Activated CD8-positive, alpha-beta memory T cell treated with anti-CD3 and anti-CD28 coated beads, Interleukin-2, amount 10 ng/mL, durations not matched to agents 7 days and 5 days (primary cell): ENCODE measurements around the gene KMT5B. TPM values are rescaled to one million over a fixed set of nuclear protein-coding genes. Genes with fewer than 3 reads are reported as not detected.

ENCODE experiments used
- ATAC-seq: fragments of 150-1000 bp; cut with Tn5 transposase; one replicate; pipeline ENCODE4 v1.10.0; 2021; ENCODE audit warnings: moderate library complexity
- CTCF ChIA-PET: fragments of 350-600 bp; sonication (Branson Sonifier 250); formaldehyde crosslinking; loops from one replicate; lab custom pipeline; 2021; ENCODE audit warnings: antibody characterized with exemption; lab: Charles Lee
- DNase-seq: peaks from one replicate; pipeline ENCODE4 v3.0.0-alpha.2; 2020
- H3K27ac Mint-ChIP-seq: one replicate; pipeline ENCODE4 v1.8.0; 2021; ENCODE audit warnings: mild to moderate bottlenecking, mixed read lengths
- H3K27me3 Mint-ChIP-seq: one replicate; pipeline ENCODE4 v1.8.0; 2021; ENCODE audit warnings: mixed read lengths
- H3K36me3 Mint-ChIP-seq: one replicate; pipeline ENCODE4 v1.8.0; 2021; ENCODE audit warnings: mild to moderate bottlenecking, mixed read lengths
- H3K4me1 Mint-ChIP-seq: one replicate; pipeline ENCODE4 v1.8.0; 2021; ENCODE audit warnings: mixed read lengths
- H3K4me3 Mint-ChIP-seq: one replicate; pipeline ENCODE4 v1.8.0; 2021; ENCODE audit warnings: mild to moderate bottlenecking, moderate library complexity, mixed read lengths
- H3K9me3 Mint-ChIP-seq: one replicate; pipeline ENCODE4 v1.8.0; 2022; ENCODE audit warnings: low read depth, mixed read lengths
- total RNA-seq, 2 experiments: library from RNA; stranded (reverse); gene quantifications; one replicate each; pipeline ENCODE4 v1.2.3, GENCODE V29; 2021

The KMT5B gene
- total RNA-seq, 2 experiments from 2014 or later: 15.1 to 20.3 TPM

- Mint-ChIP-seq H3K9me3 (peaks cover 11% of the 10 kb centered on the region), H3K36me3 (peaks cover 10% of the 10 kb centered on the region), H3K27me3 (peaks cover 25% of the 10 kb centered on the region), H3K4me1 (peaks cover under 1% of the 10 kb centered on the region), H3K27ac (no peak overlapping the region), H3K4me3 (no peak overlapping the region)
- DNase-seq (no peak), ATAC-seq (no peak)
- CTCF ChIA-PET: no interaction called here
These were observed 84.3 kb downstream of the KMT5B start for GRCh38 chr11:68128682-68129327.

DNA sequence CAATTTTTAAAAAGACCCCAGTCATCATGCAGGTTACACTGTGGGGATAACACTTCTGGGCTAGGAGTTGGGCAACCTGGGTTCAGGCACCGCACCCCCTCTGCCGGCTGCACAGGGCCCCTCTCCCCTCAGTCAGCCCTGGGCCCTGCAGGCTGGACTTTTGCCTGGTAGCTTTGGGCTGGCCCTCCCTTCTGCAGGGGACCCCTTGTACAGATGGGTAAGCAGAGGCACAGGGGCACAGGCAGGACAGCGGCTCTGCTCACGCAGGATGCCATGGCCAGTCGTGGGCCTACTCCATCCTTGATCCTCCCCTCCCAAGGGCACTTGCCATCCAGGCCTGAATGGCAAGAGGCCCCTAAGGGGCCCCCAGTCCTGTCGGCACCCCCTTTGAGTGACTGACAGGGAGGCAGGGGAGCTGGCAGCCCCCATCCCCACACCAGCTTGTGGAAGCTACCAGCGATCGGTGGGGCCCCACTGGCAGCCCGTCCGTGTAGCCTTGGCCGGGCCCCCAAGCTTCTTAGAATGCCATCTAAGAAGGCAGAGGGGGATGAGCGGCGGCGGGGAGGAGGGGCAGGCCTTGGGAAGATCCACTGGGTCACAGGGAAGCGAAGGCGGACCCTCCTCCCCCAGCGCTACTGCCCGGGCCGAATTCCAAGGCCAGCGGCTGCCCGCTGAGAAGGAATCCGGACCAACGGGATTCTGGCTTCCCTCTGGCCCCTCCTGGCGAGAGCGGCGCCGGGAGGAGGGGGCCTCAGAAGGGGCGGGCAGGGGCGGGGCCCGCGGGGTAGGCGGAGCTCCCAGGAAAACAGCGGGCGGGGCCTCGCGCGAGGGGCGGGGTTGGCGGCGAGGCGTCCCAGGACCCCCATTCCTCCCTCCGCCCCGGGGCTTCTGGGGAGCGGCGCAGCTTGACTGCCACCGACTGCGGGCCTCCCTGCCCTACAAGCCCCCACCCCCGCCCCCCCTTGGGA, 85.1 kb downstream of the KMT5B start:
- Mint-ChIP-seq H3K4me1 (no peaks in the 10 kb centered on the region), H3K27me3 (peaks cover 26% of the 10 kb centered on the region), H3K36me3 (peaks cover 8% of the 10 kb centered on the region), H3K9me3 (peaks cover 9% of the 10 kb centered on the region), H3K27ac (no peak overlapping the region), H3K4me3 (no peak overlapping the region)
- CTCF ChIA-PET: no interaction called here
- ATAC-seq (no peak), DNase-seq (no peak)

- ATAC-seq (no peak), DNase-seq (no peak)
- no peaks in the 10 kb centered on the region for H3K9me3 Mint-ChIP-seq
- peaks cover 28% of the 10 kb centered on the region for H3K27me3 Mint-ChIP-seq
- CTCF ChIA-PET: no interaction called here
- H3K4me1 Mint-ChIP-seq: peaks cover 7% of the 10 kb centered on the region
- peaks cover 1% of the 10 kb centered on the region for H3K36me3 Mint-ChIP-seq
- H3K27ac Mint-ChIP-seq: no peak overlapping the region
- H3K4me3 Mint-ChIP-seq: no peak overlapping the region
These were observed 87.9 kb downstream of the KMT5B start for GRCh38 chr11:68125164-68125563.

- peaks cover 12% of the 10 kb centered on the region for H3K27me3 Mint-ChIP-seq
- no peak overlapping the region for H3K4me3 Mint-ChIP-seq
These were observed 90.1 kb downstream of the KMT5B start for GRCh38 chr11:68122936-68123539.

GRCh38 chr11:68121067-68121899, 91.8 kb downstream of the KMT5B start, which contains the start of gene CHKA:
CHKA (minus strand) TSS chr11:68121388; CDS start chr11:68121177, 211 bp downstream.
- peaks cover 2% of the 10 kb centered on the region for H3K36me3 Mint-ChIP-seq
- ATAC-seq: peak; percentile 91
- peaks cover 9% of the 10 kb centered on the region for H3K27me3 Mint-ChIP-seq

More at GRCh38 chr11:68122936-68123539, 90.1 kb downstream of the KMT5B start:
- CTCF ChIA-PET: no interaction called here
- Mint-ChIP-seq H3K36me3 (peaks cover 2% of the 10 kb centered on the region), H3K27ac (no peak overlapping the region), H3K9me3 (no peaks in the 10 kb centered on the region), H3K4me1 (peaks cover 12% of the 10 kb centered on the region)
- no peak for ATAC-seq
- DNase-seq: no peak

GRCh38 chr11:68120273-68121066, 92.6 kb downstream of the KMT5B start:
- peaks cover 7% of the 10 kb centered on the region for H3K27me3 Mint-ChIP-seq
- peaks cover 2% of the 10 kb centered on the region for H3K36me3 Mint-ChIP-seq
- H3K9me3 Mint-ChIP-seq: no peaks in the 10 kb centered on the region
- DNase-seq: peak; percentile 58
- H3K27ac Mint-ChIP-seq: peak overlapping the region; percentile 83
- CTCF ChIA-PET: interaction anchor here (0.6 kb wide), 1 partner anchor 152 kb away, joined by 3 read pairs; no protein-coding TSS in a partner anchor
- peak overlapping the region; percentile 64 for H3K4me3 Mint-ChIP-seq
- ATAC-seq: peak; percentile 35
- H3K4me1 Mint-ChIP-seq: peaks cover 15% of the 10 kb centered on the region

More at GRCh38 chr11:68121067-68121899, 91.8 kb downstream of the KMT5B start, which contains the start of gene CHKA:
- CTCF ChIA-PET: no interaction called here
- peaks cover 15% of the 10 kb centered on the region for H3K4me1 Mint-ChIP-seq
- peak; percentile 83 for DNase-seq
- H3K27ac Mint-ChIP-seq: peak within 1 kb of the TSS; percentile 83
- H3K4me3 Mint-ChIP-seq: peak within 1 kb of the TSS; percentile 66
- no peaks in the 10 kb centered on the region for H3K9me3 Mint-ChIP-seq

DNA sequence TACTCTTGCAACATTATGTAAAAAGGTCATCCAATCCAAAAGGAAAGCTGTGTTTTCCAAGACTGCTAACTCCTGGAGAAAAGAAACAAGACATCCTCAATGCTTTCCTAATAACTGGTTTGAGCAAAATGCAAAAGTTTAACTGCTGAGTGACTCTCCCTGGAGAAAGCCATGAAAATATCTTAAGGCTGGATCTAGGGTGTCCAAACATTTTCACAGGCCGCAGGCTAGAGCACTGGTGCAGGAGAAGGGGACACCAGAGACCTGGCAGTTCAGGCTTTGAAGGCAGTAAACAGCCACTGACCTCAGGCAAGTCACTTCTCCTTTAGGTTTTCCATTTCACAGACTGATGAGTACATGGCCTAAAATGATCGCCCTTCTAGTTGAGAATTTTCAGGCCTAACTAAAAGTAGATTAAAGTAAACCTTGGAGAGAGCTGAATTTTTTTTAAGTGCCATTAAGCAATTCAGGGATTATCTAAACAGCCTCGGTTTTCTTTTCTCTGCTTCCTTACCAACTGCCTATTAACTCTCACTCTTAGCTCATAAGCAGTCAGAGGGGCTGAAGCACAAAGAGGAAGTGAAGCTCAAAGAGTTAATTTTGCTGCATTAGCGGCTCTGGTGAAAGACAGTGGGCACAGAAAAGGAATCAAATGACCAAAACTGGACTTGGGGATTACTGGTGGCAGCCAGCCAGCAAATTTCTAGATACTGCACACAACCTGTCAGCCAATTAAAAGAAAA, 94.2 kb downstream of the KMT5B start:
- peaks cover 2% of the 10 kb centered on the region for H3K36me3 Mint-ChIP-seq
- H3K4me1 Mint-ChIP-seq: peaks cover 15% of the 10 kb centered on the region
- DNase-seq (no peak), ATAC-seq (no peak)
- H3K27me3 Mint-ChIP-seq: peaks cover 5% of the 10 kb centered on the region
- no peak overlapping the region for H3K27ac Mint-ChIP-seq
- CTCF ChIA-PET: interaction anchor here (0.7 kb wide), 1 partner anchor 793 kb away, joined by 3 read pairs; no protein-coding TSS in a partner anchor
- no peaks in the 10 kb centered on the region for H3K9me3 Mint-ChIP-seq
- no peak overlapping the region for H3K4me3 Mint-ChIP-seq

- no peak overlapping the region for H3K27ac Mint-ChIP-seq
- CTCF ChIA-PET: interaction anchor here (0.7 to 1.3 kb wide), 2 partner anchors 91 to 792 kb away, joined by 3 read pairs; no protein-coding TSS in a partner anchor
- peaks cover 15% of the 10 kb centered on the region for H3K4me1 Mint-ChIP-seq
These were observed 95.1 kb downstream of the KMT5B start for GRCh38 chr11:68117853-68118470.

GRCh38 chr11:68116974-68117373, 96.1 kb downstream of the KMT5B start:
- no peak for ATAC-seq

More at GRCh38 chr11:68117853-68118470, 95.1 kb downstream of the KMT5B start:
- ATAC-seq (no peak), DNase-seq (no peak)
- Mint-ChIP-seq H3K27me3 (peaks cover 2% of the 10 kb centered on the region), H3K36me3 (peaks cover 2% of the 10 kb centered on the region), H3K4me3 (no peak overlapping the region), H3K9me3 (no peaks in the 10 kb centered on the region)

GRCh38 chr11:68116126-68116525, 97.0 kb downstream of the KMT5B start:
- peaks cover 2% of the 10 kb centered on the region for H3K27me3 Mint-ChIP-seq
- H3K4me1 Mint-ChIP-seq: peaks cover 10% of the 10 kb centered on the region
- no peaks in the 10 kb centered on the region for H3K9me3 Mint-ChIP-seq
- peaks cover 2% of the 10 kb centered on the region for H3K36me3 Mint-ChIP-seq
- DNase-seq (no peak), ATAC-seq (no peak)
- CTCF ChIA-PET: no interaction called here
- no peak overlapping the region for H3K4me3 Mint-ChIP-seq
- no peak overlapping the region for H3K27ac Mint-ChIP-seq

More at GRCh38 chr11:68116974-68117373, 96.1 kb downstream of the KMT5B start:
- DNase-seq: no peak
- Mint-ChIP-seq H3K27ac (no peak overlapping the region), H3K4me3 (no peak overlapping the region), H3K9me3 (no peaks in the 10 kb centered on the region), H3K27me3 (peaks cover 2% of the 10 kb centered on the region), H3K36me3 (peaks cover 2% of the 10 kb centered on the region), H3K4me1 (peaks cover 12% of the 10 kb centered on the region)
- CTCF ChIA-PET: interaction anchor here (1.3 kb wide), 1 partner anchor 92 kb away, joined by 3 read pairs; no protein-coding TSS in a partner anchor

- DNase-seq (no peak), ATAC-seq (no peak)
- Mint-ChIP-seq H3K36me3 (peaks cover 2% of the 10 kb centered on the region), H3K27ac (no peak overlapping the region), H3K4me3 (no peak overlapping the region), H3K4me1 (peaks cover 10% of the 10 kb centered on the region), H3K27me3 (peaks cover 2% of the 10 kb centered on the region), H3K9me3 (no peaks in the 10 kb centered on the region)
- CTCF ChIA-PET: no interaction called here
These were observed 97.8 kb downstream of the KMT5B start for GRCh38 chr11:68115285-68115684.
